ENCODE results near the gene TMPRSS11D.

GRCh38 chr4:67869580-67870190, 14.1 kb downstream of the TMPRSS11D start:
- no peak for TF ChIP-seq POLR2AphosphoS5 (IDR thresholded peaks at IDR 0.05; ENCODE audit: low read depth)
- TF ChIP-seq CTCF (IDR thresholded peaks at IDR 0.05; ENCODE audit: insufficient read depth, low read length) = no peak
- no peak for TF ChIP-seq REST (IDR thresholded peaks at IDR 0.05; ENCODE audit: insufficient replicate concordance, low read depth)

Data from HL-60 (cell line).